WTC11 (cell line): ENCODE measurements around the gene PNMA6E.

ENCODE experiments used
- CBFB ChIP-seq: sonication (generic); formaldehyde crosslinking; IDR thresholded peaks from 2 replicates; pipeline ENCODE4 v1.8.1; 2022; ENCODE audit warnings: mild to moderate bottlenecking, low read depth, missing genetic modification reagents
- CTCF ChIP-seq: fragments of 200-600 bp; IDR thresholded peaks from 2 replicates; pipeline ENCODE4 v1.8.0; 2022; ENCODE audit warnings: antibody characterized with exemption
- ESRRA ChIP-seq: sonication (generic); formaldehyde crosslinking; IDR thresholded peaks from 2 replicates; pipeline ENCODE4 v1.8.1; 2022; ENCODE audit warnings: mild to moderate bottlenecking, missing genetic modification reagents, borderline replicate concordance
- ETV6 ChIP-seq: sonication (generic); formaldehyde crosslinking; IDR thresholded peaks from 2 replicates; pipeline ENCODE4 v1.8.1; 2022; ENCODE audit warnings: mild to moderate bottlenecking, missing genetic modification reagents
- FOXK1 ChIP-seq: sonication (generic); formaldehyde crosslinking; IDR thresholded peaks from 2 replicates; pipeline ENCODE4 v1.8.0; 2022; ENCODE audit warnings: mild to moderate bottlenecking, moderate library complexity, missing genetic modification reagents
- FOXP1 ChIP-seq: sonication (generic); formaldehyde crosslinking; IDR thresholded peaks from 2 replicates; pipeline ENCODE4 v1.8.0; 2022; ENCODE audit warnings: missing genetic modification reagents, mild to moderate bottlenecking, moderate library complexity, borderline replicate concordance
- RORB ChIP-seq: fragments of 250-450 bp; sonication (Bioruptor Pico); IDR thresholded peaks from 2 replicates; pipeline ENCODE4 v1.9.0; 2021; ENCODE audit warnings: mild to moderate bottlenecking
- SP1 ChIP-seq: sonication (generic); formaldehyde crosslinking; conservative IDR thresholded peaks from 2 replicates; pipeline ENCODE4 v1.8.1; 2022; ENCODE audit warnings: missing genetic modification reagents
- TEAD4 ChIP-seq: sonication (generic); formaldehyde crosslinking; IDR thresholded peaks from 2 replicates; pipeline ENCODE4 v1.8.0; 2022; ENCODE audit warnings: mild to moderate bottlenecking, missing genetic modification reagents
- TP53 ChIP-seq: sonication (generic); formaldehyde crosslinking; IDR thresholded peaks from 2 replicates; pipeline ENCODE4 v1.8.1; 2023; ENCODE audit warnings: mild to moderate bottlenecking, missing genetic modification reagents
- ZNF423 ChIP-seq: fragments of 250-450 bp; sonication (Bioruptor Pico); IDR thresholded peaks from 2 replicates; pipeline ENCODE4 v2.1.2; 2022; ENCODE audit warnings: mild to moderate bottlenecking, moderate library complexity
- TF ChIP-seq, protein P1 (sequence below): sonication (generic); formaldehyde crosslinking; IDR thresholded peaks from 2 replicates; pipeline ENCODE4 v1.8.1; 2023; ENCODE audit warnings: mild to moderate bottlenecking, missing genetic modification reagents, moderate library complexity
- TF ChIP-seq, protein P2 (sequence below): sonication (generic); formaldehyde crosslinking; IDR thresholded peaks from 2 replicates; pipeline ENCODE4 v1.8.0; 2022; ENCODE audit warnings: mild to moderate bottlenecking, missing genetic modification reagents

GRCh38 chrX:153379971-153380581 is 21.1 kb downstream of the PNMA6E start:
- no peak for TF ChIP-seq CTCF
- TF ChIP-seq RORB (CRISPR knock-in tag), result no peak
- no peak for TF ChIP-seq ETV6 (CRISPR knock-in tag)
- TF ChIP-seq ESRRA, result no peak
- no peak for TF ChIP-seq TEAD4 (CRISPR knock-in tag)
- TF ChIP-seq SP1 (CRISPR knock-in tag), result no peak
- no peak for TF ChIP-seq ZNF423 (CRISPR knock-in tag)
- no peak for TF ChIP-seq CBFB (CRISPR knock-in tag)
- TF ChIP-seq, protein P1, sequence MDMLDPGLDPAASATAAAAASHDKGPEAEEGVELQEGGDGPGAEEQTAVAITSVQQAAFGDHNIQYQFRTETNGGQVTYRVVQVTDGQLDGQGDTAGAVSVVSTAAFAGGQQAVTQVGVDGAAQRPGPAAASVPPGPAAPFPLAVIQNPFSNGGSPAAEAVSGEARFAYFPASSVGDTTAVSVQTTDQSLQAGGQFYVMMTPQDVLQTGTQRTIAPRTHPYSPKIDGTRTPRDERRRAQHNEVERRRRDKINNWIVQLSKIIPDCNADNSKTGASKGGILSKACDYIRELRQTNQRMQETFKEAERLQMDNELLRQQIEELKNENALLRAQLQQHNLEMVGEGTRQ (CRISPR knock-in tag), result no peak
- no peak for TF ChIP-seq FOXP1 (CRISPR knock-in tag)
- TF ChIP-seq FOXK1, result no peak
- TF ChIP-seq TP53 (CRISPR knock-in tag), result no peak
- TF ChIP-seq, protein P2, sequence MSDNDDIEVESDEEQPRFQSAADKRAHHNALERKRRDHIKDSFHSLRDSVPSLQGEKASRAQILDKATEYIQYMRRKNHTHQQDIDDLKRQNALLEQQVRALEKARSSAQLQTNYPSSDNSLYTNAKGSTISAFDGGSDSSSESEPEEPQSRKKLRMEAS, result no peak
